SK-N-SH (cell line): ENCODE data around the gene LRRC59. TPM values are rescaled to one million over a fixed set of nuclear protein-coding genes. Genes with fewer than 3 reads are reported as not detected.

Source experiments
- CTCF ChIA-PET: fragments of 300-600, 350-600 bp; formaldehyde crosslinking; extraction: SDS; loops from one replicate; lab custom pipeline; 2021; lab: Yijun Ruan, JAX
- POLR2A ChIA-PET: fragments of 350-600 bp; sonication (Branson Sonifier 250); formaldehyde crosslinking; extraction: SDS; loops from one replicate; lab custom pipeline; 2020; ENCODE audit warnings: antibody characterized with exemption, inconsistent platforms; lab: Yijun Ruan, JAX
- DNase-seq: peaks from one replicate; pipeline ENCODE4 v3.0.0; 2012
- H2AFZ ChIP-seq: fragments of 200-600 bp; sonication (generic); 2 replicates; pipeline ENCODE4 v1.8.1; 2016; ENCODE audit warnings: antibody characterized with exemption, mild to moderate bottlenecking, low read depth
- H3F3A ChIP-seq: fragments of 200-600 bp; sonication (generic); replicated peaks from 2 replicates; pipeline ENCODE3; 2016; ENCODE audit warnings: antibody characterized with exemption, mild to moderate bottlenecking; ENCODE audit not compliant: insufficient read depth
- H3K27ac ChIP-seq, 2 experiments: fragments of 200-500 bp in 1 of 2; fragments of 200-600 bp in 1 of 2; sonication (Bioruptor generic) in 1 of 2; sonication (generic), shearing (Covaris generic) in 1 of 2; 2 replicates each; pipeline versions ENCODE4 v1.5.1 to v1.6.1; 2014 to 2016; ENCODE audit warnings: low read depth in 2 of 2, inconsistent platforms in 1 of 2, low read length in 1 of 2, mild to moderate bottlenecking in 1 of 2, mixed read lengths in 1 of 2
- H3K27me3 ChIP-seq: fragments of 200-600 bp; sonication (generic), shearing (Covaris generic); 2 replicates; pipeline ENCODE4 v1.6.1; 2016; ENCODE audit warnings: mixed run types; ENCODE audit not compliant: insufficient read depth
- H3K36me3 ChIP-seq, 2 experiments: fragments of 200-500 bp in 1 of 2; fragments of 200-600 bp in 1 of 2; sonication (Bioruptor generic) in 1 of 2; sonication (generic) in 1 of 2; replicated peaks in 1 of 2; 2 replicates each; pipeline versions ENCODE3 to v1.5.1; 2014 to 2016; ENCODE audit warnings: low read length in 1 of 2, mild to moderate bottlenecking in 1 of 2; ENCODE audit not compliant: insufficient read depth in 2 of 2, control insufficient read depth in 1 of 2
- H3K4me1 ChIP-seq, 2 experiments: fragments of 200-500 bp in 1 of 2; fragments of 200-600 bp in 1 of 2; sonication (Bioruptor generic) in 1 of 2; sonication (generic), shearing (Covaris generic) in 1 of 2; 2 replicates each; pipeline versions ENCODE4 v1.5.1 to v1.6.1; 2014 to 2016; ENCODE audit warnings: low read depth in 1 of 2, low read length in 1 of 2, mixed run types in 1 of 2; ENCODE audit not compliant: insufficient read depth in 2 of 2, control insufficient read depth in 1 of 2
- H3K4me2 ChIP-seq: fragments of 200-600 bp; sonication (generic), shearing (Covaris generic); 2 replicates; pipeline ENCODE4 v1.6.1; 2017; ENCODE audit warnings: mixed run types
- H3K4me3 ChIP-seq, 2 experiments: fragments of 200-500 bp in 1 of 2; fragments of 200-600 bp in 1 of 2; sonication (Bioruptor generic) in 1 of 2; sonication (generic), shearing (Covaris generic) in 1 of 2; 2 replicates each; pipeline versions ENCODE4 v1.5.1 to v1.8.1; 2014 to 2016; ENCODE audit warnings: low read depth in 2 of 2, inconsistent platforms in 1 of 2, low read length in 1 of 2, mild to moderate bottlenecking in 1 of 2, mixed read lengths in 1 of 2, moderate library complexity in 1 of 2
- H3K79me2 ChIP-seq: fragments of 200-600 bp; sonication (generic); 2 replicates; pipeline ENCODE4 v1.8.1; 2017; ENCODE audit warnings: mild to moderate bottlenecking; ENCODE audit not compliant: insufficient read depth
- H3K9ac ChIP-seq: fragments of 200-600 bp; sonication (generic); 2 replicates; pipeline ENCODE4 v1.6.1; 2017; ENCODE audit warnings: mixed run types
- H3K9me2 ChIP-seq: fragments of 200-600 bp; sonication (generic); 2 replicates; pipeline ENCODE4 v1.6.1; 2017; ENCODE audit warnings: mixed run types
- H3K9me3 ChIP-seq: fragments of 200-600 bp; sonication (generic); 2 replicates; pipeline ENCODE4 v1.6.1; 2017; ENCODE audit warnings: mixed run types, mild to moderate bottlenecking, moderate library complexity
- H4K20me1 ChIP-seq: fragments of 200-600 bp; sonication (generic); 2 replicates; pipeline ENCODE4 v1.6.1; 2017; ENCODE audit warnings: mild to moderate bottlenecking, mixed run types; ENCODE audit not compliant: insufficient read depth
- GATA2 ChIP-seq: sonication (generic); formaldehyde crosslinking; IDR thresholded peaks from 2 replicates; pipeline ENCODE4 v1.5.0; 2020; ENCODE audit warnings: mild to moderate bottlenecking, missing genetic modification reagents
- RAD21 ChIP-seq: IDR thresholded peaks from 2 replicates; pipeline ENCODE4 v1.6.1; 2012; ENCODE audit warnings: mild to moderate bottlenecking, low read length
- RXRA ChIP-seq: IDR thresholded peaks from 2 replicates; pipeline ENCODE4 v1.4.0; 2012; ENCODE audit warnings: low read depth, mild to moderate bottlenecking, borderline replicate concordance
- SMC3 ChIP-seq: IDR thresholded peaks from 2 replicates; pipeline ENCODE4 v1.6.1; 2012; ENCODE audit warnings: low read depth, low read length, improper control_type of control experiment
- ZBTB33 ChIP-seq: IDR thresholded peaks from 2 replicates; pipeline ENCODE4 v1.4.0; 2012; ENCODE audit warnings: low read depth, borderline replicate concordance
- WGBS: methylation state at CpG from one replicate; pipeline ENCODE4 v1.1.6; 2017; ENCODE audit warnings: low lambda C conversion rate; 5-methylcytosine and 5-hydroxymethylcytosine counted together
- polyA plus RNA-seq, 3 experiments: library from polyadenylated mRNA; depleted of rRNA; stranded (reverse); fragments of >200 nt; gene quantifications; 2 replicates each; pipeline ENCODE4 v1.2.3, GENCODE V29; 2012
- TF ChIP-seq, protein P1 (sequence below): IDR thresholded peaks from 2 replicates; pipeline ENCODE4 v1.6.1; 2012; ENCODE audit warnings: mild to moderate bottlenecking, low read depth, low read length, moderate library complexity
- TF ChIP-seq, protein P2 (sequence below): fragments of 200-600 bp; sonication (generic); IDR thresholded peaks from 2 replicates; pipeline ENCODE4 v1.6.1; 2017; ENCODE audit warnings: antibody characterized with exemption, mild to moderate bottlenecking, moderate library complexity

Gene LRRC59
- polyA plus RNA-seq, 1 of the 3 experiments (the other 2 are of a cell fraction), result 137 TPM

- no peaks in the 10 kb centered on the region for H4K20me1 ChIP-seq
- H3K9me3 ChIP-seq, result no peaks in the 10 kb centered on the region
- H3K79me2 ChIP-seq, result peaks cover 14% of the 10 kb centered on the region; the same call in 1 of the 2 replicates
- ChIA-PET POLR2A (interaction anchor here (0.9 to 1.2 kb wide), 2 partner anchors 24 to 38 kb away, joined by 3 to 4 read pairs; no protein-coding TSS in a partner anchor), CTCF (interaction anchor here (1.1 to 1.7 kb wide), 5 partner anchors 9 to 59 kb away, joined by 5 to 8 read pairs (median 5); partner anchors contain the start of genes LRRC59 and RSAD1)
- 0 out of 2 replicates have a peak overlapping the region, but pooled peaks have one; percentile 18 for H3K9ac ChIP-seq
- peak overlapping the region; percentile 77 for H2AFZ ChIP-seq
- 80% methylated on average over 3 of the region's 3 CpGs for WGBS
- H3K4me3 ChIP-seq, result peak overlapping the region in 1 of 2 experiments; percentile 40; a peak in 2 of 4 replicates
- H3K4me2 ChIP-seq, result peak overlapping the region; percentile 42; the same call in 1 of the 2 replicates
- DNase-seq, result no peak
- no peaks in the 10 kb centered on the region for H3K27me3 ChIP-seq
- H3K27ac ChIP-seq, result peak overlapping the region; percentile 39 to 56; a peak in 3 of 4 replicates
- TF ChIP-seq GATA2 (no peak), SMC3 (no peak), RXRA (no peak), RAD21 (no peak), ZBTB33 (no peak)
- TF ChIP-seq, protein P1, sequence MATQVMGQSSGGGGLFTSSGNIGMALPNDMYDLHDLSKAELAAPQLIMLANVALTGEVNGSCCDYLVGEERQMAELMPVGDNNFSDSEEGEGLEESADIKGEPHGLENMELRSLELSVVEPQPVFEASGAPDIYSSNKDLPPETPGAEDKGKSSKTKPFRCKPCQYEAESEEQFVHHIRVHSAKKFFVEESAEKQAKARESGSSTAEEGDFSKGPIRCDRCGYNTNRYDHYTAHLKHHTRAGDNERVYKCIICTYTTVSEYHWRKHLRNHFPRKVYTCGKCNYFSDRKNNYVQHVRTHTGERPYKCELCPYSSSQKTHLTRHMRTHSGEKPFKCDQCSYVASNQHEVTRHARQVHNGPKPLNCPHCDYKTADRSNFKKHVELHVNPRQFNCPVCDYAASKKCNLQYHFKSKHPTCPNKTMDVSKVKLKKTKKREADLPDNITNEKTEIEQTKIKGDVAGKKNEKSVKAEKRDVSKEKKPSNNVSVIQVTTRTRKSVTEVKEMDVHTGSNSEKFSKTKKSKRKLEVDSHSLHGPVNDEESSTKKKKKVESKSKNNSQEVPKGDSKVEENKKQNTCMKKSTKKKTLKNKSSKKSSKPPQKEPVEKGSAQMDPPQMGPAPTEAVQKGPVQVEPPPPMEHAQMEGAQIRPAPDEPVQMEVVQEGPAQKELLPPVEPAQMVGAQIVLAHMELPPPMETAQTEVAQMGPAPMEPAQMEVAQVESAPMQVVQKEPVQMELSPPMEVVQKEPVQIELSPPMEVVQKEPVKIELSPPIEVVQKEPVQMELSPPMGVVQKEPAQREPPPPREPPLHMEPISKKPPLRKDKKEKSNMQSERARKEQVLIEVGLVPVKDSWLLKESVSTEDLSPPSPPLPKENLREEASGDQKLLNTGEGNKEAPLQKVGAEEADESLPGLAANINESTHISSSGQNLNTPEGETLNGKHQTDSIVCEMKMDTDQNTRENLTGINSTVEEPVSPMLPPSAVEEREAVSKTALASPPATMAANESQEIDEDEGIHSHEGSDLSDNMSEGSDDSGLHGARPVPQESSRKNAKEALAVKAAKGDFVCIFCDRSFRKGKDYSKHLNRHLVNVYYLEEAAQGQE, result no peak
- TF ChIP-seq, protein P2, sequence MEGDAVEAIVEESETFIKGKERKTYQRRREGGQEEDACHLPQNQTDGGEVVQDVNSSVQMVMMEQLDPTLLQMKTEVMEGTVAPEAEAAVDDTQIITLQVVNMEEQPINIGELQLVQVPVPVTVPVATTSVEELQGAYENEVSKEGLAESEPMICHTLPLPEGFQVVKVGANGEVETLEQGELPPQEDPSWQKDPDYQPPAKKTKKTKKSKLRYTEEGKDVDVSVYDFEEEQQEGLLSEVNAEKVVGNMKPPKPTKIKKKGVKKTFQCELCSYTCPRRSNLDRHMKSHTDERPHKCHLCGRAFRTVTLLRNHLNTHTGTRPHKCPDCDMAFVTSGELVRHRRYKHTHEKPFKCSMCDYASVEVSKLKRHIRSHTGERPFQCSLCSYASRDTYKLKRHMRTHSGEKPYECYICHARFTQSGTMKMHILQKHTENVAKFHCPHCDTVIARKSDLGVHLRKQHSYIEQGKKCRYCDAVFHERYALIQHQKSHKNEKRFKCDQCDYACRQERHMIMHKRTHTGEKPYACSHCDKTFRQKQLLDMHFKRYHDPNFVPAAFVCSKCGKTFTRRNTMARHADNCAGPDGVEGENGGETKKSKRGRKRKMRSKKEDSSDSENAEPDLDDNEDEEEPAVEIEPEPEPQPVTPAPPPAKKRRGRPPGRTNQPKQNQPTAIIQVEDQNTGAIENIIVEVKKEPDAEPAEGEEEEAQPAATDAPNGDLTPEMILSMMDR, result no peak
- peaks cover 10 to 21% of the 10 kb centered on the region in 2 experiments; a peak in 3 of 4 replicates for H3K4me1 ChIP-seq
- H3K9me2 ChIP-seq, result no peaks in the 10 kb centered on the region
- H3K36me3 ChIP-seq, result no peaks in the 10 kb centered on the region
- H3F3A ChIP-seq, result peaks cover 30% of the 10 kb centered on the region
These were observed 24.2 kb upstream of the LRRC59 start for GRCh38 chr17:50421308-50422051.
